B cell (primary cell): Measurements from ENCODE around the gene BLOC1S3. TPM values are rescaled to one million over a fixed set of nuclear protein-coding genes. Genes with fewer than 3 reads are reported as not detected.

Experiments used
- ATAC-seq: fragments of 200-7000 bp; cut with Tn5 transposase; one replicate; pipeline ENCODE4 v1.10.0; 2021; ENCODE audit warnings: low read depth, mild to moderate bottlenecking, moderate number of reproducible peaks, moderate library complexity
- CTCF ChIA-PET: fragments of 350-600 bp; sonication (Branson Sonifier 250); formaldehyde crosslinking; loops from one replicate; lab custom pipeline; 2021; ENCODE audit warnings: antibody characterized with exemption, inconsistent platforms; lab: Charles Lee
- POLR2A ChIA-PET: fragments of 350-600 bp; sonication (Branson Sonifier 250); formaldehyde crosslinking; loops from one replicate; lab custom pipeline; 2021; ENCODE audit warnings: antibody characterized with exemption; lab: Charles Lee
- DNase-seq: peaks from one replicate; pipeline ENCODE4 v3.0.0; 2013
- H2AFZ ChIP-seq: 2 replicates; pipeline ENCODE4 v1.6.1; 2012; ENCODE audit warnings: mild to moderate bottlenecking, low read depth, low read length; ENCODE audit not compliant: insufficient read depth, poor library complexity, severe bottlenecking
- H3K27ac ChIP-seq, 2 donors: 1 replicate in 1 of 2; 2 replicates in 1 of 2; pipeline ENCODE4 v1.5.1; 2012 to 2013; ENCODE audit warnings: low read length in 2 of 2, mild to moderate bottlenecking in 2 of 2, moderate library complexity in 1 of 2
- H3K27me3 ChIP-seq, 4 experiments: fragments of 200-600 bp in 1 of 4; sonication (generic) in 1 of 4; replicated peaks in 1 of 4; 1 replicate in 2 of 4; 2 replicates in 2 of 4; pipeline versions ENCODE4 v1.6.1 to v1.7.0; 2013 to 2016; ENCODE audit warnings: low read length in 3 of 4, mild to moderate bottlenecking in 2 of 4, mixed read lengths in 1 of 4, moderate library complexity in 1 of 4; ENCODE audit not compliant: insufficient read depth in 4 of 4, control insufficient read depth in 3 of 4; ENCODE audit errors: control extremely low read depth in 1 of 4
- H3K36me3 ChIP-seq, 2 experiments: replicated peaks in 1 of 2; 1 replicate in 1 of 2; 2 replicates in 1 of 2; pipeline versions ENCODE4 v1.6.1 to v1.7.1; 2013; ENCODE audit warnings: low read length in 1 of 2; ENCODE audit not compliant: insufficient read depth in 2 of 2, control insufficient read depth in 1 of 2; ENCODE audit errors: control extremely low read depth in 1 of 2, extremely low read depth in 1 of 2
- H3K4me1 ChIP-seq, 2 donors: fragments of 200-600 bp in 1 of 2; sonication (generic) in 1 of 2; 1 replicate in 1 of 2; 2 replicates in 1 of 2; pipeline versions ENCODE4 v1.5.1 to v1.6.1; 2013 to 2017; ENCODE audit warnings: low read length in 2 of 2; ENCODE audit not compliant: control insufficient read depth in 2 of 2, insufficient read depth in 2 of 2
- H3K4me2 ChIP-seq: replicated peaks from 2 replicates; pipeline ENCODE3; 2012; ENCODE audit warnings: mild to moderate bottlenecking, low read depth, low read length; ENCODE audit not compliant: poor library complexity, severe bottlenecking
- H3K4me3 ChIP-seq, 5 experiments: fragments of 200-600 bp in 1 of 5; sonication (generic) in 1 of 5; 1 replicate in 3 of 5; 2 replicates in 2 of 5; pipeline versions ENCODE4 v1.5.1 to v1.7.0; 2011 to 2016; ENCODE audit warnings: low read length in 4 of 5, mild to moderate bottlenecking in 4 of 5, low read depth in 2 of 5, control low read depth in 1 of 5, moderate library complexity in 1 of 5; ENCODE audit not compliant: insufficient read depth in 1 of 5; ENCODE audit errors: control extremely low read depth in 1 of 5, extremely low read depth in 1 of 5
- H3K79me2 ChIP-seq: fragments of 200-600 bp; sonication (generic); one replicate; pipeline ENCODE4 v1.6.0; 2016; ENCODE audit warnings: low read length; ENCODE audit not compliant: control insufficient read depth, insufficient read depth
- H3K9ac ChIP-seq: fragments of 200-600 bp; sonication (generic); 2 replicates; pipeline ENCODE4 v1.6.1; 2017; ENCODE audit warnings: mild to moderate bottlenecking, low read length, moderate library complexity
- H3K9me3 ChIP-seq, 3 donors: one replicate each; pipeline versions ENCODE4 v1.6.1 to v1.7.1; 2013; ENCODE audit warnings: low read length in 2 of 3; ENCODE audit not compliant: control insufficient read depth in 2 of 3, insufficient read depth in 1 of 3; ENCODE audit errors: control extremely low read depth in 1 of 3
- H4K20me1 ChIP-seq: 2 replicates; pipeline ENCODE4 v1.6.0; 2012; ENCODE audit warnings: mild to moderate bottlenecking, low read length; ENCODE audit not compliant: insufficient read depth, control insufficient read depth, poor library complexity, severe bottlenecking
- H3K27ac Mint-ChIP-seq: one replicate; pipeline ENCODE4 v1.8.0; 2021; ENCODE audit warnings: mixed read lengths
- H3K27me3 Mint-ChIP-seq: one replicate; pipeline ENCODE4 v1.8.0; 2021; ENCODE audit warnings: mixed read lengths
- H3K4me1 Mint-ChIP-seq: one replicate; pipeline ENCODE4 v1.8.0; 2021; ENCODE audit warnings: mixed read lengths
- H3K4me3 Mint-ChIP-seq: one replicate; pipeline ENCODE4 v1.8.0; 2021; ENCODE audit warnings: mixed read lengths
- H3K9me3 Mint-ChIP-seq: one replicate; pipeline ENCODE4 v1.8.0; 2022; ENCODE audit warnings: mixed read lengths; ENCODE audit not compliant: insufficient read depth
- CTCF ChIP-seq: fragments of 200-600 bp; IDR thresholded peaks from one replicate; pipeline ENCODE4 v1.8.0; 2022; ENCODE audit warnings: antibody characterized with exemption, mild to moderate bottlenecking
- EZH2 ChIP-seq: IDR thresholded peaks from 2 replicates; pipeline ENCODE4 v1.6.1; 2012; ENCODE audit warnings: borderline replicate concordance, low read depth, mild to moderate bottlenecking, moderate library complexity, low read length; ENCODE audit not compliant: insufficient read depth, poor library complexity, severe bottlenecking
- WGBS: methylation state at CpG from one replicate; pipeline ENCODE4 v1.1.5; 2013; ENCODE audit warnings: missing lambda C conversion rate; ENCODE audit not compliant: insufficient coverage; 5-methylcytosine and 5-hydroxymethylcytosine counted together
- intact Hi-C: fragments of 100-400 bp; cut with micrococcal nuclease; formaldehyde crosslinking; loops from one replicate; pipeline ENCODE4 v1.10.0; 2022
- polyA plus RNA-seq: library from polyadenylated mRNA; depleted of rRNA; stranded (reverse); fragments of >200 nt; gene quantifications from 2 replicates; pipeline ENCODE4 v1.2.3, GENCODE V29; 2012
- total RNA-seq, 2 donors: library from RNA; stranded (reverse); fragments of 120-200 nt in 1 of 2; gene quantifications; 1 replicate in 1 of 2; 2 replicates in 1 of 2; pipeline versions ENCODE4 v1.2.3 to v1.2.4, GENCODE V29; 2013 to 2022

Gene BLOC1S3
- total and polyA plus RNA-seq, 2 donors (not counting 1 experiment from before 2014, with no cell fraction given): 7.2 to 21.1 TPM

GRCh38 chr19:45130888-45131615, 47.5 kb upstream of the BLOC1S3 start:
- peaks cover 88% of the 10 kb centered on the region for H3K79me2 ChIP-seq
- no peak overlapping the region for H2AFZ ChIP-seq
- H3K9me3 ChIP-seq: no peaks in the 10 kb centered on the region
- ChIA-PET CTCF (interaction anchor here (1.1 to 1.5 kb wide), 5 partner anchors 12 to 56 kb away, joined by 3 to 6 read pairs (median 3); partner anchors contain the start of genes BLOC1S3 and TRAPPC6A), POLR2A (no interaction called here)
- no peak for ATAC-seq
- intact Hi-C loops: no loop called here
- H3K36me3 ChIP-seq: no peaks in the 10 kb centered on the region
- no peaks in the 10 kb centered on the region for H3K27me3 Mint-ChIP-seq
- TF ChIP-seq EZH2 (no peak), CTCF (no peak)
- H3K4me1 Mint-ChIP-seq: peaks cover 34% of the 10 kb centered on the region
- H3K9me3 Mint-ChIP-seq: no peaks in the 10 kb centered on the region
- DNase-seq: no peak
- 48% methylated on average over 11 of the region's 13 CpGs for WGBS
- no peak overlapping the region for H3K4me3 ChIP-seq
- H3K4me1 ChIP-seq: peaks cover 30 to 32% of the 10 kb centered on the region in 2 donors
- H3K27me3 ChIP-seq: no peaks in the 10 kb centered on the region
- H3K27ac ChIP-seq: no peak overlapping the region
- H3K4me2 ChIP-seq: no peak overlapping the region
- H3K9ac ChIP-seq: no peak overlapping the region
- no peak overlapping the region for H3K4me3 Mint-ChIP-seq
- peaks cover 43% of the 10 kb centered on the region for H4K20me1 ChIP-seq
- no peak overlapping the region for H3K27ac Mint-ChIP-seq

DNA sequence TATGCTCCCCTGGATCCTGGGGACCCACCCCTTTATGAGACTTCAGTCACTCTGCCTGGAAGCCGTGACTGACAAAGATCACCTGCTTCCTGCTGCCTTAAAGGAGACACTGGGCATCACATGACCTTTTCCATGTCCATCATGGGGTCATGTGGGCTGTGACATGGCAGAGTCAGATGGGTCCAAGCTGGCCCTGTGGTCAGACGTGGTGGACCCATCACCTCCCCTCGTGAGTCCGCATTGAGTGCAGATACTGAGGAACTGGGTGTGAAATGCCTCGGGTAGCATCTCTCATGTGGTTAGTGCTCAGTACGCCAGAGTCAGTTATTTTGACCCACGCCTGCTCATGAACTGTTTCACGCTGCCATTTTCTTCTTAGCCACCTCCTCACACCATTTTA, 44.9 kb upstream of the BLOC1S3 start:
- POLR2A ChIA-PET: no interaction called here
- Histone ChIP-seq H3K4me1 (peaks cover 42 to 52% of the 10 kb centered on the region in 2 donors), H3K4me2 (peak overlapping the region; percentile 67), H3K27me3 (no peaks in the 10 kb centered on the region), H3K9me3 (no peaks in the 10 kb centered on the region), H3K36me3 (no peaks in the 10 kb centered on the region), H3K9ac (no peak overlapping the region), H4K20me1 (peaks cover 36% of the 10 kb centered on the region), H3K4me3 (no peak overlapping the region), H3K79me2 (peaks cover 82% of the 10 kb centered on the region), H3K27ac (peak overlapping the region; percentile 65 to 80), H2AFZ (no peak overlapping the region)
- intact Hi-C loops: no loop called here
- no peak for TF ChIP-seq CTCF
- TF ChIP-seq EZH2: no peak
- no peaks in the 10 kb centered on the region for H3K27me3 Mint-ChIP-seq
- ATAC-seq (no peak), DNase-seq (no peak)
- H3K9me3 Mint-ChIP-seq: no peaks in the 10 kb centered on the region
- 91% methylated on average over 7 of the region's 8 CpGs for WGBS
- CTCF ChIA-PET: interaction anchor here (1.1 kb wide), 1 partner anchor 8 kb away, joined by 3 read pairs; no protein-coding TSS in a partner anchor
- peaks cover 51% of the 10 kb centered on the region for H3K4me1 Mint-ChIP-seq
- H3K27ac Mint-ChIP-seq: peak overlapping the region; percentile 90
- H3K4me3 Mint-ChIP-seq: peak overlapping the region; percentile 64
